Ectodermal cell (in vitro differentiated cells): ENCODE results near the gene ANKRD10.

Experiments used
- H3K27ac ChIP-seq: 2 replicates; pipeline ENCODE4 v1.7.0; 2013; ENCODE audit warnings: mild to moderate bottlenecking, low read depth, low read length; ENCODE audit not compliant: insufficient read depth, poor library complexity, severe bottlenecking
- H3K27me3 ChIP-seq: 2 replicates; pipeline ENCODE4 v1.7.0; 2013; ENCODE audit warnings: mild to moderate bottlenecking, low read length; ENCODE audit not compliant: insufficient read depth, control insufficient read depth, poor library complexity, severe bottlenecking
- H3K36me3 ChIP-seq: one replicate; pipeline ENCODE4 v1.7.0; 2013; ENCODE audit warnings: low read length; ENCODE audit not compliant: control insufficient read depth, insufficient read depth
- H3K4me1 ChIP-seq: one replicate; pipeline ENCODE4 v1.7.0; 2013; ENCODE audit warnings: low read length; ENCODE audit not compliant: control insufficient read depth, insufficient read depth
- H3K4me3 ChIP-seq: 2 replicates; pipeline ENCODE4 v1.7.0; 2013; ENCODE audit warnings: low read depth, low read length, control low read depth; ENCODE audit not compliant: insufficient read depth
- H3K9me3 ChIP-seq: 2 replicates; pipeline ENCODE4 v1.7.0; 2013; ENCODE audit warnings: mild to moderate bottlenecking, low read length, moderate library complexity; ENCODE audit not compliant: control insufficient read depth
- WGBS, 2 experiments: methylation state at CpG; one replicate each; pipeline ENCODE4 v1.1.7; 2013; ENCODE audit warnings: missing lambda C conversion rate in 2 of 2; 5-methylcytosine and 5-hydroxymethylcytosine counted together

The ANKRD10 gene

DNA sequence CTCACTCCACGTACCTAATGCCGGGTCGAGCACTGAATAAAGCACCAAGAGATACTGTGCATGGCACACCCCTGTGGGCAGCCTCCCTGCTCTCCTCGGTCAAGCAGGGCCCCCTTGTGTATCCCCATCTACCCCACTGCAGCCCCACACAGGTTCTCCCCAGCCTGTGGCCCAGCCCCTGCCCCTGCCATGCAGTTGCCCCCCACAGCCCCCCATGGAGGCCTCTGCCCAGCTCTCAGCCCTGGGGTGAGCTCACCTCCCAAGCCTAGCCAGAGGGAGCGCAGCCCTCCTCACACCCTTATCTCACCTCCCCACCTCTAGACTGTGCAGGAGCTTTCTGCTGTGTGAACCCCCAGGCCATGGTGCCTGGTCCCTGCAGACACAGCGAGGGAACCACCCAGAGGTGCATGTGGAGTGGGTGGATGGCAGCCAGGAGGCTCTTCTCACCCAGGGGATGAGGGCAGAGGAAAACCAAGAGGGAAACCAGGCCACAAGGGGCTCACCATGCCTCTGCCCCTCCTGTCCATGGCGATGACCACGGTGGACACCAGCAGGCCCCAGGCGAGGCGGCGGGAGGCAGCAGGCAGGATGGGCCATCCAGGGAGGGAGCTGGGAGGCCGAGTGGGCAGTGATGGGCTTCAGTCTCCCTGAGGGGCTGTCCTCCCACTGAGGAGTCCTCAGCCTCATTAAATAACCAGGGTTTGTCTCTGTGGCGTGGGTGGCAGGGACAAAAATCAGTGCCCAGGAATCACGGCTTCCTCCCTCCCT lies 83.2 kb downstream of the ANKRD10 start:
- H3K27me3 ChIP-seq: no peaks in the 10 kb centered on the region
- H3K27ac ChIP-seq: no peak overlapping the region
- H3K4me1 ChIP-seq: peaks cover 4% of the 10 kb centered on the region
- no peaks in the 10 kb centered on the region for H3K9me3 ChIP-seq
- no peaks in the 10 kb centered on the region for H3K36me3 ChIP-seq
- no peak overlapping the region for H3K4me3 ChIP-seq
- WGBS, 2 experiments: 90 to 94% methylated on average over 14 of the region's 14 CpGs

DNA sequence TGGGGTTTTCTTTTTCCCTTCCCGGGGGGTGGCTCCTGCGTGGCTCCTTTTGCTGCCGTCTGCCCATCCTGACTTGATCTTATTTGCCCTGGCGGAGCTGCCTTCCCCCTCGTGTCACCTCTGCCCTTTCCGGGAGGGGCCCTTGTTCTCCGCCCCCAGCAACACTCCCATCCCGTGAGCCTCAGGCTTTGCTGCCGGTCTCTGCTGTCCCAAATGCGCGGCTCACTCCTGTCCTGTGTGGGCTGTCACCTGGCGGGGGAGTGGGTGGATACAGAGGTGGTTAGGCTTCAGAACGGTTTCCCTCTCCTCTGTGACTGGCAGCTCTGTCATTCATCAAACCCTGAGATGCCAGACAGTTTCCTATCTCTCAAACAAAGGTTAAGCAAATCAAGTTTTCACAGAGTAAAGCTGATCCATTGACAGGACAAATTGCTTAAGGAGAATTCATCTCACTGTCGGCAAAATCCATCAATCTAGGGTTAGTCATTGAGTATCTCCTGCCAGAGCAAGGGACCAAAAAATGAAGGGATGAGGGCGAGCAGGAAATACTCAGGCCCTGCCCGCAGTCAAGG lies 84.0 kb downstream of the ANKRD10 start:
- no peaks in the 10 kb centered on the region for H3K9me3 ChIP-seq
- no peak overlapping the region for H3K27ac ChIP-seq
- H3K4me3 ChIP-seq: no peak overlapping the region
- H3K36me3 ChIP-seq: no peaks in the 10 kb centered on the region
- H3K4me1 ChIP-seq: peaks cover 4% of the 10 kb centered on the region
- 77 to 79% methylated on average over 16 of the region's 16 CpGs for WGBS, 2 experiments
- H3K27me3 ChIP-seq: no peaks in the 10 kb centered on the region

DNA sequence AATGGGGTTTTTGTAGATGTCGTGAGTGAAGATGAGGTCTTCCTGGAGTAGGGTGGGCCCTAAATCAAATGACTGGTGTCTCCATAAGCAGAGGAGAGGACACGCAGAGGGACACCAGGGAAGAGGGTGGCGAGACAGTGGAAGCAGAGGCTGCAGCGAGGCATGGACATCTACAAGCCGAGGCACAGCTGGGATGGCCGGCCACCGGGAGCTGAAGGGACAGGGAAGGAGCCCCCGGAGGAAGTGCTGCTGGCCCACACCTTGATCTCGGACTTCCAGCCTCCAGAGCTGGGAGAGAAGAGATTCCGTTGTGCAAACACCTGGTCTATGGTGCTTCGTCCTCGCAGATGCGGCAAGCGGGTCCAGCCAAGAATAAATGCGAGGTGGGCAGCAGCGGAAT lies 84.5 kb downstream of the ANKRD10 start:
- no peak overlapping the region for H3K4me3 ChIP-seq
- no peaks in the 10 kb centered on the region for H3K27me3 ChIP-seq
- H3K36me3 ChIP-seq: no peaks in the 10 kb centered on the region
- H3K27ac ChIP-seq: no peak overlapping the region
- H3K4me1 ChIP-seq: peaks cover 4% of the 10 kb centered on the region
- H3K9me3 ChIP-seq: no peaks in the 10 kb centered on the region
- 94 to 95% methylated on average over 16 of the region's 16 CpGs for WGBS, 2 experiments

DNA sequence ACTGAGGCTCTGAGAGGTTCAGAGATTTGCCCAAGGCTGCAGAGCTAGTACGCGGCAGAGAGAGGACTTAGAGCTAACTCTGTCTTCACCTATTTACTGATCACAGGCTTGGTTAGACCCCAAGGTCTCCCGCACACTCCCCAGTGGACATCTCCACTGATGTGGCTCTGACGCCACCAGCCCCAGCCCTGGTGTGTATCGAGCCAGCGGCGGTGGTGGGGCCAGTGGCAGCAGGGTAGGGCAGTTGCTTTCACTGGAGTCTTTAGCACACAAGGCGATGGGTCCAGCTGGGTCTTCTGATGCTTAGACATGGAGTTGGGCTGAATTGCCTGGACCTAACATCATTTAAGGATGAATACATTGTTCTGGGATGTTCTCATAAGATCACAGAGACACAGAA lies 85.4 kb downstream of the ANKRD10 start:
- Histone ChIP-seq H3K9me3 (no peaks in the 10 kb centered on the region), H3K27me3 (no peaks in the 10 kb centered on the region), H3K4me1 (peaks cover 4% of the 10 kb centered on the region), H3K4me3 (no peak overlapping the region), H3K36me3 (no peaks in the 10 kb centered on the region), H3K27ac (no peak overlapping the region)
- 96% methylated on average over 8 of the region's 8 CpGs for WGBS, 2 experiments

DNA sequence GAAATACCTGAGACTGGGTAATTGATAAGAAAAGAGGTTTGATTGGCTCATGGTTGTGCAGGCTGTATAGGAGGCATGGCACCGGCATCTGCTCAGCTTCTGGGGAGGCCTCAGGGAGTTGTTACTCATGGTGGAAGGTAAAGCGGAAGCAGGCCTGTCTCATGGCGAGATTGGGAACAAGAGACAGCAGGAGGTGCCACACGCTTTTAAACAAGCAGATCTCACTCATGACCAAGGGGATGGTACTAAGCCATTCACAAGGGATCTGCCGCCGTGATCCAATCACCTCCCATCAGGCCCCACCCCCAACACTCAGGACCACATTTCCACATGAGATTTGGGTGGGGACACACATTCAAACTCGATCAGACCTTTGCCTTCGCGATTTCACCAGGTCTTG lies 86.2 kb downstream of the ANKRD10 start:
- WGBS, 2 experiments: 90% methylated on average over 9 of the region's 9 CpGs
- no peak overlapping the region for H3K27ac ChIP-seq
- no peaks in the 10 kb centered on the region for H3K9me3 ChIP-seq
- no peaks in the 10 kb centered on the region for H3K36me3 ChIP-seq
- H3K27me3 ChIP-seq: no peaks in the 10 kb centered on the region
- H3K4me3 ChIP-seq: no peak overlapping the region
- peaks cover 4% of the 10 kb centered on the region for H3K4me1 ChIP-seq
